ENCODE data around the gene C1QTNF5. TPM values are rescaled to one million over a fixed set of nuclear protein-coding genes. Genes with fewer than 3 reads are reported as not detected.

The C1QTNF5 gene
- total RNA-seq, 1 donor from 2014 or later = 1.3 TPM

GRCh38 chr11:119345685-119346084 lies 5.0 kb upstream of the C1QTNF5 start:
- H3K27me3 ChIP-seq (ENCODE audit: control insufficient read depth, insufficient read depth, low read length) = peaks cover 15% of the 10 kb centered on the region
- DNase-seq (ENCODE audit: low read depth) = no peak
- H3K4me3 ChIP-seq (ENCODE audit: low read depth, low read length) = no peak overlapping the region
- no peak for FAIRE-seq
- no peaks in the 10 kb centered on the region for H3K36me3 ChIP-seq (ENCODE audit: control insufficient read depth, insufficient read depth, low read length)
- no peak for TF ChIP-seq CTCF (IDR thresholded peaks at IDR 0.05; ENCODE audit: insufficient read depth, low read length, severe bottlenecking)

GRCh38 chr11:119344291-119345010 lies 3.8 kb upstream of the C1QTNF5 start:
- peaks cover 18% of the 10 kb centered on the region for H3K27me3 ChIP-seq (ENCODE audit: control insufficient read depth, insufficient read depth, low read length)
- no peak for DNase-seq (ENCODE audit: low read depth)
- no peaks in the 10 kb centered on the region for H3K36me3 ChIP-seq (ENCODE audit: control insufficient read depth, insufficient read depth, low read length)
- no peak for TF ChIP-seq CTCF (IDR thresholded peaks at IDR 0.05; ENCODE audit: insufficient read depth, low read length, severe bottlenecking)
- FAIRE-seq = no peak
- H3K4me3 ChIP-seq (ENCODE audit: low read depth, low read length) = no peak overlapping the region

- Histone ChIP-seq H3K27me3 (ENCODE audit: control insufficient read depth, insufficient read depth, low read length) (peaks cover 21% of the 10 kb centered on the region), H3K36me3 (ENCODE audit: control insufficient read depth, insufficient read depth, low read length) (no peaks in the 10 kb centered on the region), H3K4me3 (ENCODE audit: low read depth, low read length) (no peak overlapping the region)
- no peak for TF ChIP-seq CTCF (IDR thresholded peaks at IDR 0.05; ENCODE audit: insufficient read depth, low read length, severe bottlenecking)
- DNase-seq (ENCODE audit: low read depth) (no peak), FAIRE-seq (no peak)
Measured at GRCh38 chr11:119343726-119344125, 3.0 kb upstream of the C1QTNF5 start.

- DNase-seq (ENCODE audit: low read depth) = no peak
- no peak for TF ChIP-seq CTCF (IDR thresholded peaks at IDR 0.05; ENCODE audit: insufficient read depth, low read length, severe bottlenecking)
- Histone ChIP-seq H3K27me3 (ENCODE audit: control insufficient read depth, insufficient read depth, low read length) (peaks cover 21% of the 10 kb centered on the region), H3K4me3 (ENCODE audit: low read depth, low read length) (no peak overlapping the region), H3K36me3 (ENCODE audit: control insufficient read depth, insufficient read depth, low read length) (no peaks in the 10 kb centered on the region)
- FAIRE-seq = no peak
Measured at GRCh38 chr11:119342362-119343130, 1.9 kb upstream of the C1QTNF5 start.

DNA sequence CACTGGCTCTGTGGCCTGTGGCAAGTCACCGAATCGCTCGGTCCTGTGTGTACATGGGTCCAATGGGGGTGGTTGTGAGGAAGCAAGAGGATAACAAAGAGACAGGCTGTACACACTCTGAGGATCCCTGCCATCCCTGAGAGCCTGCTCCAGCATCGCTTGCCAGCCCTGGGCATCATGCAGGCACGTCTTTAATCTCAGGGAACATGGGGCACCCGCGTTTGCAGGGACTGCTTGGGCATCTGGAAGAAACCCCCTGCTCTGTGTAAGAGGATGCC lies 1.3 kb upstream of the C1QTNF5 start:
- no peak for DNase-seq (ENCODE audit: low read depth)
- no peak overlapping the region for H3K4me3 ChIP-seq (ENCODE audit: low read depth, low read length)
- FAIRE-seq = no peak
- TF ChIP-seq CTCF (IDR thresholded peaks at IDR 0.05; ENCODE audit: insufficient read depth, low read length, severe bottlenecking) = no peak
- H3K36me3 ChIP-seq (ENCODE audit: control insufficient read depth, insufficient read depth, low read length) = peaks cover under 1% of the 10 kb centered on the region
- peaks cover 20% of the 10 kb centered on the region for H3K27me3 ChIP-seq (ENCODE audit: control insufficient read depth, insufficient read depth, low read length)

All from bronchial epithelial cell (primary cell).